Mucosa of descending colon (tissue), 3 donors: ENCODE results near the gene ITGB2. TPM values are rescaled to one million over a fixed set of nuclear protein-coding genes. Genes with fewer than 3 reads are reported as not detected.

ENCODE experiments used
- ATAC-seq: fragments of 200-7000 bp; cut with Tn5 transposase; one replicate; pipeline ENCODE4 v1.9.1; 2020; ENCODE audit warnings: mild to moderate bottlenecking, moderate library complexity
- DNase-seq, 3 donors: peaks; one replicate each; pipeline ENCODE4 v3.0.0-alpha.2; 2020
- H3K36me3 ChIP-seq: fragments of 200-600 bp; one replicate; pipeline ENCODE4 v1.8.0; 2021; ENCODE audit warnings: low read depth, mild to moderate bottlenecking
- H3K4me1 ChIP-seq: fragments of 200-600 bp; one replicate; pipeline ENCODE4 v1.8.0; 2021; ENCODE audit warnings: low read depth, mild to moderate bottlenecking
- H3K4me3 ChIP-seq: fragments of 200-600 bp; one replicate; pipeline ENCODE4 v1.8.0; 2021; ENCODE audit warnings: mild to moderate bottlenecking
- H3K9me3 ChIP-seq: fragments of 200-600 bp; one replicate; pipeline ENCODE4 v1.8.0; 2021; ENCODE audit warnings: mild to moderate bottlenecking
- intact Hi-C, 2 donors: fragments of 100-400 bp; cut with DNase I in 1 of 2; cut with micrococcal nuclease in 1 of 2; formaldehyde crosslinking; loops; one replicate each; pipeline versions ENCODE4 v1.11.0 to v1.11.1; 2022; cut with DNase I, micrococcal nuclease
- long read RNA-seq, 2 donors: library from polyadenylated mRNA; unstranded; transcript quantifications; one replicate each; pipeline ENCODE4 v2.0.0, GENCODE V29; 2019 to 2021
- total RNA-seq, 3 donors: library from RNA; stranded (reverse); fragmentation: NEBNext Ultra II Directional in 2 of 3; extraction: Animal tissue kit (Norgen Biotek cat#: 25700) in 2 of 3; gene quantifications; one replicate each; pipeline versions ENCODE4 v1.2.1 to v1.2.4, GENCODE V29; 2021 to 2023
- TF ChIP-seq, protein P1 (sequence below): fragments of 200-600 bp; IDR thresholded peaks from one replicate; pipeline ENCODE4 v1.8.0; 2022; ENCODE audit warnings: antibody characterized with exemption, mild to moderate bottlenecking
- donor health status: DM: no; HTN: no; CAD: no; lungs with moderate emphysema.
- donor health status: DM: no; HTN: no; CAD: no.
- donor health status: DM: no; HTN: yes; CAD: no.

Gene ITGB2
- 10 to 100 TPM; 10.8 to 52.3 (median 51.1) TPM for total RNA-seq
- long read RNA-seq, donor 1, transcript ITGB2-201 (16 exons, 2,955 nt), result major isoform, 10 of 27 reads
- long read RNA-seq, donor 1, partial matches to known transcripts, result 10 of 27 reads
- long read RNA-seq, donor 1, other reads (novel, unspliced or antisense), result 6 of 27 reads
- long read RNA-seq, donor 2, transcript ITGB2-201 (16 exons, 2,955 nt), result major isoform, 14 of 16 reads
- long read RNA-seq, donor 2, partial matches to known transcripts, result 2 of 16 reads
- long read RNA-seq, donor 2, other reads (novel, unspliced or antisense), result 0 of 16 reads

DNA sequence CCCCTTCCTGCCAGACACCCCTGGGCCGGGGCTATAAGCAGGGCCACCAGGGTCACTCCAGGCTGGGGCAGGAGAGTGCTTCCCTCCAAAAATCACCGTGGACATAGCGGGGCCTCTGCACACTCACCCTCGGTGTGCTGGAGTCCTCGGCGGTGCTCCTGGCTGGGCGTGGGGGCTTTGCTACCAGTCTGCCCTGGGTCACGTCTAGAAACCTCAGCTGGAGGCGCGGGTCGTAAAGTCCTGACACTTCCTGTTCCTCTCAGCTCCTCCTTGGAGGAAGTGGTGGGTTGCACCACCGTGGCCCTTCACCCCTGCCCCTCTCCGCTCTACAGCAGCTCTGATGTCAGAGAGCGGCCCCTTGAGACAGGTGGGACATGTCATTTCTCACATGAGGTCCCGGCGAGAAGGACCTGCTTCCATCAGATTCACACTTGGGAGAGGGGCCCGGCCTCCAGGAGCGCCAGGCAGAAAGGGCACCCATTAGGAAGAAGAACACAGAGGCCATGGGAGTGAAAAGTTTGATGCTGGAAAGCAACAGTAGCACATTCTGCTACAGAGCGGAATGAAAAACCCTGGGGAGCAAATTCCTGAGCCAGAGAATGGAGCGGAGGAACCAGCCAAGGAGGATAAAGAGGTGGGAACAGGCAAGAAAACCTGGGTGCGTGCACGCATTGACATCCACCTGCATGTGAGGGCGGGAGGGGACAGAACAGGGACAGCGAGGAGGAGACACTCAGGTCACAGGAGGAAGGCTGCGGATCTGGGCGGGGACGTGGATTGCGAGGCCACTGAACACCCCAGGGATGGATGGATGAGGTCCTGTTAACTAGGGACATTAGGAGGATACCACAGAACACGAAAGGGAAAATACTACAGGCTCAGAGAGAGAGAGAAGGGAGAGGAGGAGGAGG, at the start of gene ITGB2:
TSS of gene ITGB2 (minus strand) at position 206 of the 911 bp plus-strand sequence. CDS start 10,117 bp downstream, outside the sequence.
- no peaks in the 10 kb centered on the region for H3K4me1 ChIP-seq
- intact Hi-C loops, result no loop called here
- DNase-seq (peak in 2 of 3 donors; percentile 42 to 87), ATAC-seq (peak; percentile 75)
- H3K4me3 ChIP-seq, result no peak within 1 kb of the TSS
- H3K9me3 ChIP-seq, result no peaks in the 10 kb centered on the region
- TF ChIP-seq, protein P1, sequence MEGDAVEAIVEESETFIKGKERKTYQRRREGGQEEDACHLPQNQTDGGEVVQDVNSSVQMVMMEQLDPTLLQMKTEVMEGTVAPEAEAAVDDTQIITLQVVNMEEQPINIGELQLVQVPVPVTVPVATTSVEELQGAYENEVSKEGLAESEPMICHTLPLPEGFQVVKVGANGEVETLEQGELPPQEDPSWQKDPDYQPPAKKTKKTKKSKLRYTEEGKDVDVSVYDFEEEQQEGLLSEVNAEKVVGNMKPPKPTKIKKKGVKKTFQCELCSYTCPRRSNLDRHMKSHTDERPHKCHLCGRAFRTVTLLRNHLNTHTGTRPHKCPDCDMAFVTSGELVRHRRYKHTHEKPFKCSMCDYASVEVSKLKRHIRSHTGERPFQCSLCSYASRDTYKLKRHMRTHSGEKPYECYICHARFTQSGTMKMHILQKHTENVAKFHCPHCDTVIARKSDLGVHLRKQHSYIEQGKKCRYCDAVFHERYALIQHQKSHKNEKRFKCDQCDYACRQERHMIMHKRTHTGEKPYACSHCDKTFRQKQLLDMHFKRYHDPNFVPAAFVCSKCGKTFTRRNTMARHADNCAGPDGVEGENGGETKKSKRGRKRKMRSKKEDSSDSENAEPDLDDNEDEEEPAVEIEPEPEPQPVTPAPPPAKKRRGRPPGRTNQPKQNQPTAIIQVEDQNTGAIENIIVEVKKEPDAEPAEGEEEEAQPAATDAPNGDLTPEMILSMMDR, result no peak
- no peaks in the 10 kb centered on the region for H3K36me3 ChIP-seq

DNA sequence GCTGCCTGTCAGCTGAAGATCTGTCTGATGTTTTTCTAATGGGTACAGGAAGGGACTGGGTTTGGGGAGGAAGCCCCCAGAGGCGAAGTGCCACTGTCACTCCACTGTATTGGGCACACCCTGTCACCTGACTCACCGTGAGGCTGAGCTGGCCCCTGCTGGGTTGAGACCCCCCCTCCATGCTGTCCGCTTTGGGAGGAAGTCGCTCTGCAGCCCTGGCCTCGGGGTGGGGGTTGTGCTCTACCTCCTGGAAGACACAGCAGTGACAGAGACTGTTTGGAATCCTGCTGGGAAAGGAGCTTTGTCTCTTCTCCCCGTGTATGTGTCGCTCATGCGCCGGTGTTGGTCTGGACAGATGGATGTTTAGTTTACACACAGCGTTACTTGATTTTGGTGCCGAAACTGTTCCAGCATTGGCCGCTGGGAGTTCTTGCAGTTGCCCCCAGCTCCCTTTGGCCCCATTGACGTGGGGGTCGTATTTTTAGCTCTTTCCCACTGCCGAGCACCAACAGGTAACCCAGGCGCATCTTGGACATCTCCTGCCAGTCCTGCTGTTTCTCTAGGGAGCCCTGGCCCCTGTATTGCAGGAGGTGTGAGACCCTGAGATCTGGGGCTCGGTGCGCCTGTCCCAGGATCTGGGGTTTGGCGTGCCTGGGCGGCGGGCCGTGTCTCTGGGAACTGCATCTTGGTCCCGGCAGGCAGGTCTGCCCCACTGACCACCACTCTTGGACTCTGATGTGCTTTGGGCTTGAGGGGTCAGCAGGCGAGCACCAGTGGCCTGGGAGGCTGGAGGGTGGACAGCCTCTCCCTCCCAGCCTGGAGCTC, 49.4 kb upstream of the ITGB2 start:
- Histone ChIP-seq H3K9me3 (no peaks in the 10 kb centered on the region), H3K36me3 (no peaks in the 10 kb centered on the region), H3K4me1 (no peaks in the 10 kb centered on the region), H3K4me3 (no peak overlapping the region)
- no peak for DNase-seq
- TF ChIP-seq, protein P1, result no peak
- intact Hi-C loops, result no loop called here
- peak; percentile 13 for ATAC-seq

DNA sequence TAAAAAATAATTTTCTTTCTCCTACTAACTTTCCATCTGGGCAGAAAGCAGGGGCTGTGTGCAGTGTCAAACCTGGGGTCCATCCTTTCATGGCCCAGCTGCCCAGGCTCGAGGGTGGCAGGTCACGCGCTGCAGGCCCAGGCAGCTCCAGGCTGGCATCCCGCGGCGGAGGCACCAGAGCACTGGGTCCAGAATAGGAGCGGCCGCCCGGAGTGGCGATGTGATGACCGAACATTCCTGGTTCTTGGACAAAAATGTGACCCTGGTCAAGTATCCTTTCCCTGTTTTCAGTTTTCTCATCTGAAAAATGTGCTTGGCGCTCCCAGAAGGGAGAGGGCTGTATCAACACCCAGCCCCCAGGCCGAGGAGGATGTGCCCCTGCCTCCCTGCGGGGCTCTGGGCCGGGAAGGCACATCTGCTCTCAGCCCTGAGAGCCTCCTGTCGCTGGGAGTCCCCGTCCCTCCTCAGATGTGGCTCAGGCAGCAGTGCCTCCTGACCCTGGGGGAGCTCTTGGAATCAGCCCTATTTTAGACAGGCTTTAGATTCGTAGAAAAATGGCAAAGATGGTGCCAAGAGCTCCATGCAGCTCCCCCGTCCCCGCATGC, 48.5 kb upstream of the ITGB2 start:
- Histone ChIP-seq H3K4me1 (no peaks in the 10 kb centered on the region), H3K36me3 (no peaks in the 10 kb centered on the region), H3K9me3 (no peaks in the 10 kb centered on the region), H3K4me3 (no peak overlapping the region)
- intact Hi-C loops, result no loop called here
- ATAC-seq (no peak), DNase-seq (no peak)
- TF ChIP-seq, protein P1, result no peak

DNA sequence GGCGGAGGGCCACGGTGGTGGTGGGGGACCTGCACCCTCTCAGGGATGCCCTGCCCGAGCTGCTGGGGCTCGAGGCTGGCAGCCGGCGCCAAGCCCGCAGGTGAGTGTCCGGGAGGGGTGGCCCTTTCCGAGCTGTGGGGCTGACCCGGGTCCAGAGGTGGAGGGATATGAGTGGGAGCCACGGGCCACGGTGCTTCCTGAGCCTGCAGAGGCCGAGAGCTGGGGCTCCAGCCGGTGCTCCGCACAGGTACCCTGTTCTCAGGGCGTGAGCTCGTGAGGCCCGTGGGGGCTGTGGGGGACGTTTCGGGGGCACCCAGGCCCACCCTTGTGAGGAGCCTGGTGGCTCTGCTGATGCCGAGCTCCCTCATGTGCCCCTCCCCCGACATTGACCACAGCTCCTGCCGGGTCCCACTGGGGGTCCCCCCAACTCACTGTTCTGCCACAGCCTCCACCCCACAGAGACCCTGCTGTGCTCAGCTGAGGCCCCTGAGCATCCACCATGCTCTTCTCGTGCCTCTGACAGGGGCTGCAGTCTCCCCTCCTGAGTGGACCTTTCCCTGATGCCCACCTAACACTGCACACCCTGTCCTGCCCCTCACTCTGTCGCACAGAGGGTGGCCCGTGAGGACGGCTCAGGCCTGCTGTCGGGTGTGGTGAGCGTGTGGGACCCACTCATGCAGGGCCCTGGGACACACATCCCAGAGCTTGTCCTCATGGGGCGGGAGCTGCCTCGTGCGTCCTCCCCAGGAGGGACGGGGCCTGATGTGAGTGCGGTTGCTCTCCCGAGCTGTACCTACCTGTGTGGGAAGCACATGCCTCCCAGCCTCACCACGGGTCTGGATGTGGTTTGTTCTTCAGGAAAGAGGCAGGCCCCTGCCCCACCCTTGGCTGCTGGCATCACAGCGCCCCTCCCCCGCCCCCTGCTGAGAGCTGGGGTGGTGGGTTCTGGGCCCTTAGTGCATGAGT, 46.7 kb upstream of the ITGB2 start:
- Histone ChIP-seq H3K4me3 (no peak overlapping the region), H3K4me1 (no peaks in the 10 kb centered on the region), H3K9me3 (no peaks in the 10 kb centered on the region), H3K36me3 (no peaks in the 10 kb centered on the region)
- TF ChIP-seq, protein P1, result no peak
- intact Hi-C loops, result no loop called here
- ATAC-seq (peak; percentile 4), DNase-seq (no peak)
